Aorta (tissue), 5 donors: ENCODE data around the gene TMEM220. TPM values are rescaled to one million over a fixed set of nuclear protein-coding genes. Genes with fewer than 3 reads are reported as not detected.

Experiments used
- ATAC-seq: fragments of 200-7000 bp; cut with Tn5 transposase; one replicate; pipeline ENCODE4 v1.9.1; 2022; ENCODE audit warnings: moderate library complexity; ENCODE audit not compliant: low FRiP score
- DNase-seq, 2 donors: peaks; one replicate each; pipeline ENCODE4 v3.0.0-alpha.2; 2020
- H3K27ac ChIP-seq, 2 donors: one replicate each; pipeline ENCODE4 v1.5.1; 2013; ENCODE audit warnings: low read length in 2 of 2, mild to moderate bottlenecking in 2 of 2, moderate library complexity in 2 of 2, control low read depth in 1 of 2, inconsistent platforms in 1 of 2, low read depth in 1 of 2
- H3K27me3 ChIP-seq, 2 donors: one replicate each; pipeline ENCODE4 v1.6.1; 2013; ENCODE audit warnings: control low read depth in 1 of 2, low read length in 1 of 2, mild to moderate bottlenecking in 1 of 2, moderate library complexity in 1 of 2; ENCODE audit not compliant: insufficient read depth in 2 of 2, control insufficient read depth in 1 of 2
- H3K36me3 ChIP-seq, 2 donors: one replicate each; pipeline ENCODE4 v1.6.1; 2013; ENCODE audit warnings: control low read depth in 1 of 2, low read length in 1 of 2, mild to moderate bottlenecking in 1 of 2; ENCODE audit not compliant: insufficient read depth in 2 of 2, control insufficient read depth in 1 of 2
- H3K4me1 ChIP-seq, 2 donors: one replicate each; pipeline ENCODE4 v1.6.1; 2013; ENCODE audit warnings: low read length in 2 of 2, control low read depth in 1 of 2, mild to moderate bottlenecking in 1 of 2, moderate library complexity in 1 of 2; ENCODE audit not compliant: insufficient read depth in 2 of 2, control insufficient read depth in 1 of 2
- H3K4me3 ChIP-seq, 2 donors: one replicate each; pipeline ENCODE4 v1.5.1; 2013; ENCODE audit warnings: low read length in 2 of 2, control low read depth in 1 of 2, mild to moderate bottlenecking in 1 of 2
- H3K9me3 ChIP-seq: one replicate; pipeline ENCODE4 v1.6.1; 2013; ENCODE audit warnings: mild to moderate bottlenecking, low read length; ENCODE audit not compliant: control insufficient read depth
- WGBS, 2 donors: extraction: QIAGEN DNeasy Blood & Tissue Kit; methylation state at CpG; one replicate each; pipeline ENCODE4 v1.1.7; 2013; 5-methylcytosine and 5-hydroxymethylcytosine counted together
- intact Hi-C, 2 donors: fragments of 100-400 bp; cut with DNase I; formaldehyde crosslinking; loops; one replicate each; pipeline versions ENCODE4 v1.14.2 to v1.15.0; 2022
- polyA plus RNA-seq, 2 donors: library from polyadenylated mRNA; stranded (reverse); fragments of 200-250 nt; gene quantifications; one replicate each; pipeline ENCODE4 v1.2.3, GENCODE V29; 2013
- total RNA-seq, 2 donors: library from RNA; stranded (reverse); fragmentation: NEBNext Ultra II Directional; extraction: Animal tissue kit (Norgen Biotek cat#: 25700); gene quantifications; one replicate each; pipeline ENCODE4 v1.2.1, GENCODE V29; 2021
- donor health status: healthy with polysubstance abuse.
- donor health status: Bipolar disorder and iron deficiency.
- donor health status: DM: no; HTN: no; CAD: no.
- donor health status: DM: no; HTN: no; CAD: no.
- donor health status: DM: yes; HTN: yes; CAD: no.

TMEM220 gene
- total and polyA plus RNA-seq, 4 donors: 8.1 to 17.4 (median 13.0) TPM

DNA sequence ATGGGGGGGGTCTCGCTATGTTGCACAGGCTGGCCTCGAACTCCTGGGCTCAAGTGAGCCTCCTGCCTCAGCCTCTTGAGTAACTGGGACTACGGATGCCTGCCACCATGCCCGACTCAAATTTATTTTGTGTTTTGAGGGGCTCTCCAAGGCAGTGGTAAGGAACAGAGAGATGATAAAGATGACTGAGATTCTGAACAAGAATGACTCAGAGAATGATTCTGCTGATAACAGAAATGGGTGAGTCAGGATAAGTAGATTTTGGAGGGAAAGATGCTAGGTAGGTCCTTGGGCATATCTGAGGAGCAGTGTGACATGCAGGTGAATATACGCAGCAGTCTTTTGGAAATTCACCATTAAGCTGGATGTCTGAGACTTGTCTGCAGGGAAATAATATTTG is 2.6 kb downstream of the TMEM220 start:
- Histone ChIP-seq H3K4me1 (no peaks in the 10 kb centered on the region), H3K27me3 (no peaks in the 10 kb centered on the region), H3K27ac (no peak overlapping the region), H3K4me3 (no peak overlapping the region), H3K9me3 (no peaks in the 10 kb centered on the region), H3K36me3 (peaks cover 2 to 6% of the 10 kb centered on the region in 2 donors)
- 81 to 83% methylated on average over 5 of the region's 5 CpGs for WGBS, 2 donors
- ATAC-seq (no peak), DNase-seq (no peak)
- intact Hi-C loops: loop anchor here in 1 of 2 donors (5.0 kb wide), 1 partner anchor 80 kb away; no protein-coding TSS in a partner anchor

GRCh38 chr17:10726196-10726595 is 3.6 kb downstream of the TMEM220 start:
- Histone ChIP-seq H3K27ac (no peak overlapping the region), H3K4me1 (no peaks in the 10 kb centered on the region), H3K4me3 (no peak overlapping the region), H3K36me3 (peaks cover 2 to 6% of the 10 kb centered on the region in 2 donors), H3K9me3 (no peaks in the 10 kb centered on the region), H3K27me3 (no peaks in the 10 kb centered on the region)
- intact Hi-C loops: loop anchor here in 1 of 2 donors (5.0 kb wide), 1 partner anchor 79 kb away; no protein-coding TSS in a partner anchor
- DNase-seq (no peak), ATAC-seq (no peak)
- WGBS, 2 donors: 56 to 66% methylated on average over 2 of the region's 2 CpGs

GRCh38 chr17:10725262-10725661 is 4.6 kb downstream of the TMEM220 start:
- H3K36me3 ChIP-seq: peaks cover 2 to 6% of the 10 kb centered on the region in 2 donors
- H3K4me1 ChIP-seq: no peaks in the 10 kb centered on the region
- H3K4me3 ChIP-seq: no peak overlapping the region
- DNase-seq: no peak
- no peak for ATAC-seq
- intact Hi-C loops: loop anchor here in 1 of 2 donors (5.0 kb wide), 1 partner anchor 78 kb away; no protein-coding TSS in a partner anchor
- no peak overlapping the region for H3K27ac ChIP-seq
- no peaks in the 10 kb centered on the region for H3K9me3 ChIP-seq
- no peaks in the 10 kb centered on the region for H3K27me3 ChIP-seq
- 75% methylated on average over 3 of the region's 3 CpGs for WGBS, 2 donors

GRCh38 chr17:10724546-10725195 is 5.2 kb downstream of the TMEM220 start:
- no peaks in the 10 kb centered on the region for H3K9me3 ChIP-seq
- intact Hi-C loops: loop anchor here in 1 of 2 donors (5.0 kb wide), 1 partner anchor 77 kb away; no protein-coding TSS in a partner anchor
- 84 to 87% methylated on average over 11 of the region's 11 CpGs for WGBS, 2 donors
- H3K36me3 ChIP-seq: peaks cover 2 to 6% of the 10 kb centered on the region in 2 donors
- no peak overlapping the region for H3K27ac ChIP-seq
- no peaks in the 10 kb centered on the region for H3K27me3 ChIP-seq
- ATAC-seq (no peak), DNase-seq (no peak)
- H3K4me1 ChIP-seq: no peaks in the 10 kb centered on the region
- no peak overlapping the region for H3K4me3 ChIP-seq

DNA sequence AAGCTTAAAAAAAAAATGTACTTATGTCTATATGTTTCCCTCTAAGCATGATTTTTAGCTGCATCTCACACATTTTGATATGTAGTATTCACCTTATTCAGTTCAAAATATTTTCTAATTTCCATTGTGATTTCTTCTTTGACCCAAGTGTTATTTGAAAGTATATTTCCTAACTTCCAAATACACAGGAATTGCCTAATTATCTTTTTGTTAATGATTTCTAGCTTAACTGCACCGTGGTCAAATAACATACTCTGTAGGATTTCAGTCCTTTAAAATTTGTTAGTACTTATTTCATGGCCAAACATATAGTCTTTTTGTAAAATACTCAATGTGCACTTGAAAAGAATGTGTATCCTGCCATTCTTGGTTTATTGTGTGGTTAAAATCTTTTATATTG is 11.3 kb downstream of the TMEM220 start:
- Histone ChIP-seq H3K36me3 (peaks cover 0 to 4% of the 10 kb centered on the region in 2 donors), H3K4me3 (no peak overlapping the region), H3K27ac (no peak overlapping the region), H3K27me3 (no peaks in the 10 kb centered on the region), H3K9me3 (no peaks in the 10 kb centered on the region), H3K4me1 (no peaks in the 10 kb centered on the region)
- DNase-seq: no peak
- WGBS, 2 donors: 38 to 48% methylated on average over 1 of the region's 1 CpG
- ATAC-seq: no peak
- intact Hi-C loops: no loop called here

DNA sequence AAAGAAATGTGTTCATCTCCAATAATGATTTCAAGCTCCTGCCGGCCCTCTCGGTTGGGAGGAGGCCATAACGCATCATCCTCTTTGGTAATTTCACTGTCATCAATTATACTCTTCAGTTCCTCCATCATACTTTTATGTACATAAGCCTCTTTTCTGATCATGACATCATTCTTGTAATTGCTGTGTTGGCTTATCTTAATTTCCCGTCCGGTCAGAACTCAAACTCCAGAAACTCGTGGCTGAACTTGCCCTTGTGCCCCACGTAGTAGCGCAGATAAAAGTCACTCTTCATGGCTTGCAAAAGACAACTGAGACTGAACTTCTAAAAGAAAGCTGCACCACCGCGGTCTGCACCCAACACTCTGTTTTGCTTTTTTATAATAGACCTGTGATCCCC is 13.6 kb downstream of the TMEM220 start:
- Histone ChIP-seq H3K9me3 (no peaks in the 10 kb centered on the region), H3K36me3 (peaks cover 3 to 9% of the 10 kb centered on the region in 2 donors), H3K4me1 (no peaks in the 10 kb centered on the region), H3K27ac (no peak overlapping the region), H3K27me3 (no peaks in the 10 kb centered on the region), H3K4me3 (no peak overlapping the region)
- ATAC-seq (no peak), DNase-seq (no peak)
- WGBS, 2 donors: 84 to 89% methylated on average over 10 of the region's 10 CpGs
- intact Hi-C loops: no loop called here

DNA sequence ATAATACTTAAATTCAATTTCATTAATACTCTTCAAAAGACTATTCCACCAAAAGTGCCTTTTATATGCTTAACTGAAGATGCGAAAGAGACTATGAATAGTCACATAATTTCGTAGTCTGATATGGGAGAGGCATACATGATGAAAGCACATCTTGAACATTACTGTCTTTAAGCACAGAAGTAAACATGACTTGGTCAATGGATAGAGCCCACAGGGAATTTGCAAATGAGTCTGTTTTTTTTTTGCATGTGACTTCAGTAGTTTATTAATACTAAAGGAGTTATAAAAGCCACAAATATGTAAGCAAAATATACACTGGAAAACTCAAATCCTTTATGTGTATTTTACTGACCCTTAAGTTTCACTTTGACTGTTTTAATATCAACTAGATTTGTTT is 16.5 kb downstream of the TMEM220 start:
- H3K9me3 ChIP-seq: no peaks in the 10 kb centered on the region
- no peak for DNase-seq
- WGBS, 2 donors: 95 to 96% methylated on average over 2 of the region's 2 CpGs
- H3K4me1 ChIP-seq: no peaks in the 10 kb centered on the region
- intact Hi-C loops: no loop called here
- H3K4me3 ChIP-seq: no peak overlapping the region
- no peak overlapping the region for H3K27ac ChIP-seq
- no peaks in the 10 kb centered on the region for H3K27me3 ChIP-seq
- no peak for ATAC-seq
- peaks cover 5 to 12% of the 10 kb centered on the region in 2 donors for H3K36me3 ChIP-seq

DNA sequence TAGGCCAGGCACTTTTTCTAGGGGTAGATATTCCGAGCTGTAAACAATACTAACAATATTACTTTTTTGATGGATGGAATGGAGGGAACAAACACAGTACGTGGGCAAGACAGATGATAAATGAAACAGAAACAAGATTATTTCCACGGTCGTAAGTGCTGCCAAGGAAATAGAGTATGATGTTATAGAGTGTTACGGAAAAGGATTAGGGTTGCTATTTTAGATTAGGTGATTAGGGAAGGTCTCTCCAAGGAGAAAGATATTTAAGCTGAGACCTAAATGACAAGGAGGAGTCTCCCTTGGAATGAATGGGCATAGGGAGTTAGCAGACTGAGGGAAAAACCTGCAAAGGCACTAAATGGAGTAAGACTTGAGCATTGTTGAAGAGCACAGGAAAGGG is 24.1 kb downstream of the TMEM220 start:
- WGBS, 2 donors: 58 to 70% methylated on average over 5 of the region's 5 CpGs
- intact Hi-C loops: no loop called here
- DNase-seq: no peak
- Histone ChIP-seq H3K4me1 (no peaks in the 10 kb centered on the region), H3K36me3 (peaks cover 2 to 4% of the 10 kb centered on the region in 2 donors), H3K27me3 (no peaks in the 10 kb centered on the region), H3K27ac (no peak overlapping the region), H3K9me3 (no peaks in the 10 kb centered on the region), H3K4me3 (no peak overlapping the region)
- ATAC-seq: no peak

GRCh38 chr17:10702574-10702973 is 27.2 kb downstream of the TMEM220 start:
- WGBS, 2 donors: 69 to 76% methylated on average over 2 of the region's 2 CpGs

More at GRCh38 chr17:10702574-10702973, 27.2 kb downstream of the TMEM220 start:
- Histone ChIP-seq H3K27me3 (no peaks in the 10 kb centered on the region), H3K27ac (no peak overlapping the region), H3K36me3 (peaks cover 0 to 1% of the 10 kb centered on the region in 2 donors), H3K4me3 (no peak overlapping the region), H3K9me3 (no peaks in the 10 kb centered on the region), H3K4me1 (no peaks in the 10 kb centered on the region)
- intact Hi-C loops: no loop called here
- no peak for DNase-seq
- no peak for ATAC-seq
